KMS-11 (cell line): ENCODE measurements around the gene STAT5A.

Source experiments
- H2AFZ ChIP-seq: fragments of 200-600 bp; sonication (generic); 2 replicates; pipeline ENCODE4 v1.6.1; 2016; ENCODE audit warnings: antibody characterized with exemption, mixed run types, low read depth
- H3K27ac ChIP-seq: fragments of 200-600 bp; sonication (generic); 2 replicates; pipeline ENCODE4 v1.6.1; 2016; ENCODE audit warnings: mild to moderate bottlenecking, mixed run types
- H3K27me3 ChIP-seq: fragments of 200-600 bp; sonication (generic); 2 replicates; pipeline ENCODE4 v1.6.1; 2017; ENCODE audit warnings: mild to moderate bottlenecking, low read depth, mixed run types, moderate library complexity; ENCODE audit not compliant: insufficient read depth
- H3K36me3 ChIP-seq: fragments of 200-600 bp; sonication (generic); 2 replicates; pipeline ENCODE4 v1.6.1; 2017; ENCODE audit warnings: mild to moderate bottlenecking, mixed run types; ENCODE audit not compliant: insufficient read depth
- H3K4me1 ChIP-seq: fragments of 200-600 bp; sonication (generic); 2 replicates; pipeline ENCODE4 v1.6.1; 2016; ENCODE audit warnings: mild to moderate bottlenecking, low read depth, mixed run types; ENCODE audit not compliant: poor library complexity, severe bottlenecking
- H3K4me2 ChIP-seq: fragments of 200-600 bp; sonication (generic); 2 replicates; pipeline ENCODE4 v1.7.0; 2016; ENCODE audit warnings: mild to moderate bottlenecking, mixed run types
- H3K4me3 ChIP-seq: fragments of 200-600 bp; sonication (generic); IDR thresholded peaks from 2 replicates; pipeline ENCODE4 v1.6.1; 2017; ENCODE audit warnings: low read depth, low read length, mixed read lengths; ENCODE audit not compliant: insufficient read depth
- H3K79me2 ChIP-seq: fragments of 200-600 bp; sonication (generic); 2 replicates; pipeline ENCODE4 v1.6.1; 2016; ENCODE audit warnings: low read depth, mixed run types; ENCODE audit not compliant: insufficient read depth
- H3K9ac ChIP-seq: fragments of 200-600 bp; sonication (generic); 2 replicates; pipeline ENCODE4 v1.6.1; 2016; ENCODE audit warnings: mild to moderate bottlenecking, mixed run types
- H4K20me1 ChIP-seq: fragments of 200-600 bp; sonication (generic); 2 replicates; pipeline ENCODE4 v1.6.1; 2016; ENCODE audit warnings: mild to moderate bottlenecking, mixed run types; ENCODE audit not compliant: insufficient read depth
- CTCF ChIP-seq: fragments of 200-600 bp; sonication (generic); conservative IDR thresholded peaks from 2 replicates; pipeline ENCODE4 v1.6.1; 2017; ENCODE audit warnings: low read depth, mild to moderate bottlenecking, antibody characterized with exemption, low read length, moderate library complexity, mixed read lengths

STAT5A gene

GRCh38 chr17:42274253-42274542, 14.1 kb upstream of the STAT5A start:
- H2AFZ ChIP-seq, result no peak overlapping the region
- H3K27me3 ChIP-seq, result no peaks in the 10 kb centered on the region
- no peaks in the 10 kb centered on the region for H4K20me1 ChIP-seq
- H3K36me3 ChIP-seq, result no peaks in the 10 kb centered on the region
- no peak overlapping the region for H3K27ac ChIP-seq
- no peak overlapping the region for H3K4me2 ChIP-seq
- peaks cover 19% of the 10 kb centered on the region for H3K4me1 ChIP-seq
- no peak overlapping the region for H3K4me3 ChIP-seq
- no peak for TF ChIP-seq CTCF
- peaks cover 41% of the 10 kb centered on the region; the same call in 1 of the 2 replicates for H3K79me2 ChIP-seq
- no peak overlapping the region for H3K9ac ChIP-seq

- peaks cover 19% of the 10 kb centered on the region for H3K4me1 ChIP-seq
- no peak overlapping the region for H3K4me3 ChIP-seq
- peaks cover 41% of the 10 kb centered on the region; the same call in 1 of the 2 replicates for H3K79me2 ChIP-seq
- peak overlapping the region; percentile 96 for H3K4me2 ChIP-seq
- H3K36me3 ChIP-seq, result no peaks in the 10 kb centered on the region
- TF ChIP-seq CTCF, result no peak
- no peaks in the 10 kb centered on the region for H3K27me3 ChIP-seq
- H3K27ac ChIP-seq, result no peak overlapping the region
- no peaks in the 10 kb centered on the region for H4K20me1 ChIP-seq
- peak overlapping the region; percentile 49; the same call in 1 of the 2 replicates for H3K9ac ChIP-seq
- H2AFZ ChIP-seq, result peak overlapping the region; percentile 88
Observed at GRCh38 chr17:42274812-42275526, 13.3 kb upstream of the STAT5A start.

- Histone ChIP-seq H3K27me3 (no peaks in the 10 kb centered on the region; the same call in 1 of the 2 replicates), H3K4me3 (no peak overlapping the region), H3K4me2 (peak overlapping the region; percentile 96), H3K36me3 (no peaks in the 10 kb centered on the region), H3K9ac (peak overlapping the region; percentile 49; the same call in 1 of the 2 replicates), H3K27ac (no peak overlapping the region), H4K20me1 (no peaks in the 10 kb centered on the region), H3K79me2 (peaks cover 41% of the 10 kb centered on the region; the same call in 1 of the 2 replicates), H3K4me1 (peaks cover 19% of the 10 kb centered on the region), H2AFZ (peak overlapping the region; percentile 88)
- TF ChIP-seq CTCF, result no peak
Observed at GRCh38 chr17:42275527-42276358, 12.6 kb upstream of the STAT5A start.

- TF ChIP-seq CTCF, result no peak
- peak within 1 kb of the TSS; percentile 33; the same call in 1 of the 2 replicates for H3K27ac ChIP-seq
- H3K79me2 ChIP-seq, result peaks cover 41% of the 10 kb centered on the region; the same call in 1 of the 2 replicates
- H3K4me3 ChIP-seq, result no peak within 1 kb of the TSS
- no peaks in the 10 kb centered on the region for H3K36me3 ChIP-seq
- peak within 1 kb of the TSS; percentile 99 for H2AFZ ChIP-seq
- peaks cover 19% of the 10 kb centered on the region for H3K4me1 ChIP-seq
- H4K20me1 ChIP-seq, result no peaks in the 10 kb centered on the region
- H3K9ac ChIP-seq, result peak within 1 kb of the TSS; percentile 93
- peak within 1 kb of the TSS; percentile 96 for H3K4me2 ChIP-seq
- H3K27me3 ChIP-seq, result no peaks in the 10 kb centered on the region; the same call in 1 of the 2 replicates
Observed at GRCh38 chr17:42276359-42276608, 12.0 kb upstream of the STAT5A start, which contains the start of gene STAT5B. Gene STAT5B, minus strand, starts transcription at chr17:42276391. Its CDS starts 44,264 bp downstream, at chr17:42232127.
